VCaP (cell line): ENCODE results near the gene RABL2A.
"Not testable (repeated sequence)": the region's sequence is repeated elsewhere in the genome, so short reads cannot be mapped to it uniquely, and the experiment has no call there.

Experiments used
- H3K27ac ChIP-seq: fragments of 450-650 bp; 2 replicates; pipeline ENCODE4 v1.5.1; 2017
- TF ChIP-seq, protein P1 (sequence below): fragments of 450-650 bp; conservative IDR thresholded peaks from 2 replicates; pipeline ENCODE4 v1.5.1; 2017; ENCODE audit warnings: mild to moderate bottlenecking, moderate library complexity

The RABL2A gene

DNA sequence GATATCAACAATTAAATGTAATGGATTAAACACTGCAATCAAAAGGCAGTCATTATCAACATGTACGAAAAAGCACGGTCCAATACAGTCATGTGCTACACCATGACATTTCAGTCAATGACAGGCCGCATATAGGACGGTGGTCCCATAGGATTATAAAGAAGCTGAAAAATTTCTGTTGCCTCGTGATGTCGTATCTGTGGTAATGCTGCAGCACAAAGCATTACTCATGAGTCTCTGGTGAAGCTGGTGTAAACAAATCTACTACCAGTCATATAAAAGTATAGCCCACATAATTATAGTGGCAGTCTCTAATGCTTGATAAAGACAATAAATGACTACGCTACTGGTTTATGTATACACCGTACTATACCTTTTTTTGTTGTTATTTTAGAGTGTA is 58.4 kb downstream of the RABL2A start:
- H3K27ac ChIP-seq = no peak overlapping the region
- TF ChIP-seq, protein P1, sequence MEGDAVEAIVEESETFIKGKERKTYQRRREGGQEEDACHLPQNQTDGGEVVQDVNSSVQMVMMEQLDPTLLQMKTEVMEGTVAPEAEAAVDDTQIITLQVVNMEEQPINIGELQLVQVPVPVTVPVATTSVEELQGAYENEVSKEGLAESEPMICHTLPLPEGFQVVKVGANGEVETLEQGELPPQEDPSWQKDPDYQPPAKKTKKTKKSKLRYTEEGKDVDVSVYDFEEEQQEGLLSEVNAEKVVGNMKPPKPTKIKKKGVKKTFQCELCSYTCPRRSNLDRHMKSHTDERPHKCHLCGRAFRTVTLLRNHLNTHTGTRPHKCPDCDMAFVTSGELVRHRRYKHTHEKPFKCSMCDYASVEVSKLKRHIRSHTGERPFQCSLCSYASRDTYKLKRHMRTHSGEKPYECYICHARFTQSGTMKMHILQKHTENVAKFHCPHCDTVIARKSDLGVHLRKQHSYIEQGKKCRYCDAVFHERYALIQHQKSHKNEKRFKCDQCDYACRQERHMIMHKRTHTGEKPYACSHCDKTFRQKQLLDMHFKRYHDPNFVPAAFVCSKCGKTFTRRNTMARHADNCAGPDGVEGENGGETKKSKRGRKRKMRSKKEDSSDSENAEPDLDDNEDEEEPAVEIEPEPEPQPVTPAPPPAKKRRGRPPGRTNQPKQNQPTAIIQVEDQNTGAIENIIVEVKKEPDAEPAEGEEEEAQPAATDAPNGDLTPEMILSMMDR = no peak

DNA sequence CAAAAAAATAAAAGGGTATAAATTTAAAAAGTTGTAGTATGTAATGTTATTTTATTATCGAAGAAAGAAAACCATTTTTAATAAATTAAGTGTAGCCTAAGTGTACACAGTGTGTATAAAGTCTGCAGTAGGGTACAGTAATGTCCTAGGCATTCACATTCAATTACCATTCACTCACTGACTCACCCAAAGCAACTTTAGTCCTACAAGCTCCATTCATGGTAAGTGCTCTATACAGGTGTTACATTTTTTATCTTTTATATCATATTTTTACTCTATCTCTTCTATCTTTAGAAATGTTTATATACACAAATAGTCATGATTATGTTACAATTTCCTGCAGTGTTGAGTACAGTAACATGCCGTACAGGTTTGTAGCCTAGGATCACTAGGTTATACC is 59.5 kb downstream of the RABL2A start:
- TF ChIP-seq, protein P1 = no peak
- no peak overlapping the region for H3K27ac ChIP-seq

DNA sequence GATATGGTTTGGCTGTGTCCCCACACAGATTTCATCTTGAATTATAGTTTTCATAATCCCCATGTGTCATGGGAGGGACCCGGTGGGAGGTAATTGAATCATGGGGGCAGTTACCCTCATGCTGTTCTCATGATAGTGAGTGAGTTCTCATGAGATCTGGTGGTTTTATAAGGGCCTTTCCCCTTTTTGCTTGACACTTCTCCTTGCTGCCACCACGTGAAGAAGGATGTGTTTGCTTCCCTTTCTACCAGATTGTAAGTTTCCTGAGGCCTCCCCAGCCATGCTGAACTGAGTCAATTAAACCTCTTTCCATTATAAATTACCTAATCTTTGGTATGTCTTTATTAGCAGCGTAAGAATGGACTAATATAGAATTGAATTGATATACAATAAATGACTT is 63.8 kb downstream of the RABL2A start:
- H3K27ac ChIP-seq = not testable (repeated sequence)
